GM23248 (cell line): ENCODE results near the gene CEP43.

ENCODE experiments used
- EZH2 ChIP-seq: fragments of 200-600 bp; sonication (generic); IDR thresholded peaks from 2 replicates; pipeline ENCODE4 v1.6.1; 2018; ENCODE audit warnings: antibody characterized with exemption, mild to moderate bottlenecking; ENCODE audit not compliant: insufficient read depth, poor library complexity, severe bottlenecking
- EZH2phosphoT487 ChIP-seq: fragments of 200-600 bp; sonication (generic); IDR thresholded peaks from 2 replicates; pipeline ENCODE4 v1.6.1; 2018; ENCODE audit warnings: antibody characterized with exemption, moderate library complexity, mild to moderate bottlenecking, low read depth; ENCODE audit not compliant: insufficient read depth

DNA sequence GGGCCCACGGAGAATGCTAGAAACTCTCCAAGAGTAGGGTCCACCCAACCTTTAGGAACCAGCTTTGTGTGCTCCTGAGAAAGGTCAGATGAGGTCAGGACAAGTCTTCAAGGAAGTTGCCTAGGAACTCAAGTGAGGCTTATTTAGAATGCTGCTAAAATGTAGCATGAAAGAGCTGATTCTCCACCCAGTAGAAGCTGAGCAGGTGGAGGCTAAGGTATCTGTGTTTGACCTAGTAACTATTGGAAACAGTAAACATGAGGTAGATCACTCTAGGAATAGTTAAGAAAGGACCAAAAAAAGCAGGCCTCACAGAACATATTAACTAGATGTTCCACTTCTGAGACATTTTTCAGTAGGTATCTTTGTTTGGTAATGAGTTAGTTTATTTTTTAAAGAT is 13.9 kb downstream of the CEP43 start:
- TF ChIP-seq EZH2phosphoT487 (no peak), EZH2 (no peak)
